ENCODE measurements around the gene TOMM40. TPM values are rescaled to one million over a fixed set of nuclear protein-coding genes. Genes with fewer than 3 reads are reported as not detected.

TOMM40 gene
- total and polyA plus RNA-seq, 9 of the 15 experiments (the other 6 are each of a cell fraction or from before 2014, with no cell fraction given): 0.89 to 290 (median 160) TPM

- H3K9ac ChIP-seq (ENCODE audit: insufficient read depth in 1 of 2, low read depth in 2 of 2, low read length in 2 of 2): no peak overlapping the region
- CTCF ChIA-PET (ENCODE audit: low intra/inter-chr PET ratio): no interaction called here
- no TSS peak for BruUV-seq (replicated peaks)
These were observed 18.4 kb upstream of the TOMM40 start for GRCh38 chr19:44872661-44873060.

More at GRCh38 chr19:44872661-44873060, 18.4 kb upstream of the TOMM40 start:
- peaks cover 64% of the 10 kb centered on the region for H3K36me3 ChIP-seq (ENCODE audit: control insufficient read depth, insufficient read depth, low read length)
- intact Hi-C loops (cut with micrococcal nuclease): no loop called here
- H4K20me1 ChIP-seq (replicated peaks; ENCODE audit: control insufficient read depth, insufficient read depth, low read length): no peaks in the 10 kb centered on the region
- no peaks in the 10 kb centered on the region for H3K27me3 ChIP-seq (ENCODE audit: control insufficient read depth in 2 of 2, insufficient read depth in 2 of 2, low read length in 2 of 2)
- DNase-seq (ENCODE audit: extremely low read depth in 1 of 4, low spot score in 3 of 4) (peak in 1 of 4 experiments; percentile 28), FAIRE-seq (no peak), ATAC-seq (no peak)
- WGBS (ENCODE audit: insufficient coverage, low coverage, missing lambda C conversion rate): 95% methylated on average over 4 of the region's 4 CpGs
- no peak overlapping the region for H3K4me2 ChIP-seq (ENCODE audit: insufficient read depth, low read length)
- peaks cover 0 to 4% of the 10 kb centered on the region in 2 experiments; a peak in 1 of 5 replicates for H3K4me1 ChIP-seq (replicated peaks in 1 of 2; ENCODE audit: control insufficient read depth in 2 of 2, insufficient read depth in 2 of 2, low read length in 2 of 2)
- no peaks in the 10 kb centered on the region for H3K9me3 ChIP-seq (replicated peaks; ENCODE audit: control insufficient read depth, insufficient read depth, low read depth, low read length)
- H3K9me1 ChIP-seq (ENCODE audit: control insufficient read depth, insufficient read depth, low read length): no peaks in the 10 kb centered on the region
- H3K79me2 ChIP-seq (ENCODE audit: control insufficient read depth, insufficient read depth, low read length): no peaks in the 10 kb centered on the region
- POLR2A ChIA-PET: interaction anchor here (0.9 kb wide), 1 partner anchor 17 kb away, joined by 3 read pairs; no protein-coding TSS in a partner anchor
- no peak overlapping the region for H3K27ac ChIP-seq (ENCODE audit: extremely low read depth, low read depth, low read length)
- in situ Hi-C loops (cut with MboI): no loop called here
- no peak overlapping the region for H2AFZ ChIP-seq (ENCODE audit: low read depth, low read length)
- TF ChIP-seq MCM5 (IDR thresholded peaks at IDR 0.05; ENCODE audit: low read depth): no peak
- no peak for TF ChIP-seq KLF13 (tag; IDR thresholded peaks at IDR 0.05; ENCODE audit: borderline replicate concordance, low read depth)
- no peak for TF ChIP-seq ZNF583 (CRISPR knock-in tag; IDR thresholded peaks at IDR 0.05)
- no peak for TF ChIP-seq TRIM25 (IDR thresholded peaks at IDR 0.05; ENCODE audit: borderline replicate concordance)
- no peak for TF ChIP-seq DDX20 (tag; IDR thresholded peaks at IDR 0.05; ENCODE audit: low read depth)
- TF ChIP-seq NFYB (IDR thresholded peaks at IDR 0.05; ENCODE audit: extremely low read depth, insufficient read length): no peak
- TF ChIP-seq ZC3H11A (IDR thresholded peaks at IDR 0.05; ENCODE audit: low read depth, low read length): no peak
- no peak for TF ChIP-seq SRSF9 (IDR thresholded peaks at IDR 0.05; ENCODE audit: borderline replicate concordance, low read depth, low read length)
- no peak for TF ChIP-seq ZNF263 (CRISPR knock-in tag; IDR thresholded peaks at IDR 0.05; ENCODE audit: borderline replicate concordance)
- no peak for TF ChIP-seq GABPB2 (CRISPR knock-in tag; conservative IDR thresholded peaks at IDR 0.05)
- no peak overlapping the region for H3K4me3 ChIP-seq

Measured in K562 (cell line).